ENCODE measurements around the gene C5orf34. TPM values are rescaled to one million over a fixed set of nuclear protein-coding genes. Genes with fewer than 3 reads are reported as not detected.

Gene C5orf34
- total RNA-seq, 1 experiment from 2014 or later: 13.0 TPM

Other genes starting within 250 kb of the C5orf34 start
- 24.6 and 39.1 TPM in 2 replicates for gene HMGCS1, start 201.7 kb downstream of the C5orf34 start, total RNA-seq (2014; rRNA removed; shearing (Covaris generic))
- gene CCL28, start 102.8 kb downstream of the C5orf34 start, total RNA-seq (2014; rRNA removed; shearing (Covaris generic)): not detected in 2 replicates
- gene TMEM267, start 31.3 kb downstream of the C5orf34 start, total RNA-seq (2014; rRNA removed; shearing (Covaris generic)): 19.1 and 21.7 TPM in 2 replicates
- gene PAIP1, start 41.9 kb upstream of the C5orf34 start, total RNA-seq (2014; rRNA removed; shearing (Covaris generic)): 207 and 210 TPM in 2 replicates
- 42.8 and 46.2 TPM in 2 replicates for gene NNT, start 88.0 kb upstream of the C5orf34 start, total RNA-seq (2014; rRNA removed; shearing (Covaris generic))